IMR-90 (cell line): ENCODE results near the gene TSGA10.

Experiments
- BHLHE40 ChIP-seq: fragments of 150-350 bp; IDR thresholded peaks from 2 replicates; pipeline ENCODE4 v1.6.1; 2016; ENCODE audit warnings: mild to moderate bottlenecking, low read depth, low read length
- CEBPB ChIP-seq: IDR thresholded peaks from 2 replicates; pipeline ENCODE4 v1.6.1; 2012; ENCODE audit warnings: low read depth, low read length, improper control_type of control experiment
- CHD1 ChIP-seq: IDR thresholded peaks from 2 replicates; pipeline ENCODE4 v1.6.1; 2012; ENCODE audit warnings: low read depth, low read length, improper control_type of control experiment
- CTCF ChIP-seq: conservative IDR thresholded peaks from 2 replicates; pipeline ENCODE4 v1.5.1; 2012; ENCODE audit warnings: mild to moderate bottlenecking, low read depth, low read length, improper control_type of control experiment
- FOS ChIP-seq: fragments of 150-350 bp; IDR thresholded peaks from 2 replicates; pipeline ENCODE4 v1.6.1; 2016; ENCODE audit warnings: low read depth, low read length
- MAFK ChIP-seq: IDR thresholded peaks from 2 replicates; pipeline ENCODE4 v1.6.1; 2012; ENCODE audit warnings: low read depth, low read length, improper control_type of control experiment
- MXI1 ChIP-seq: IDR thresholded peaks from 2 replicates; pipeline ENCODE4 v1.6.1; 2012; ENCODE audit warnings: low read depth, mild to moderate bottlenecking, low read length, moderate library complexity, borderline replicate concordance
- POLR2A ChIP-seq: IDR thresholded peaks from 2 replicates; pipeline ENCODE4 v1.6.1; 2012; ENCODE audit warnings: mild to moderate bottlenecking, low read depth, low read length
- RCOR1 ChIP-seq: IDR thresholded peaks from 2 replicates; pipeline ENCODE4 v1.6.1; 2012; ENCODE audit warnings: mild to moderate bottlenecking, low read length, improper control_type of control experiment; ENCODE audit not compliant: insufficient replicate concordance
- RFX5 ChIP-seq: IDR thresholded peaks from 2 replicates; pipeline ENCODE4 v1.8.0; 2012; ENCODE audit warnings: low read depth, mild to moderate bottlenecking, low read length, moderate library complexity
- SMC3 ChIP-seq: fragments of 150-350 bp; IDR thresholded peaks from 2 replicates; pipeline ENCODE4 v1.6.1; 2016; ENCODE audit warnings: low read depth, mild to moderate bottlenecking, antibody characterized with exemption, low read length, moderate library complexity
- USF2 ChIP-seq: fragments of 150-350 bp; IDR thresholded peaks from 2 replicates; pipeline ENCODE4 v1.6.1; 2017; ENCODE audit warnings: mild to moderate bottlenecking, antibody characterized with exemption, low read length, low read depth

- TF ChIP-seq USF2, result no peak
- peak; percentile 60 for TF ChIP-seq CTCF
- TF ChIP-seq POLR2A, result no peak
- no peak for TF ChIP-seq RFX5
- TF ChIP-seq FOS, result no peak
- TF ChIP-seq SMC3, result peak; percentile 52
- TF ChIP-seq CHD1, result no peak
- no peak for TF ChIP-seq MXI1
- TF ChIP-seq MAFK, result no peak
- TF ChIP-seq RCOR1, result no peak
- no peak for TF ChIP-seq BHLHE40
- TF ChIP-seq CEBPB, result no peak
These were observed 88.4 kb downstream of the TSGA10 start for GRCh38 chr2:99066075-99066958.
